GM18508 (cell line): ENCODE measurements around the gene CDT1.

Experiments
- ATAC-seq: cut with Tn5 transposase; IDR thresholded peaks from one replicate; pipeline ENCODE4 v1.9.1; 2021; ENCODE audit warnings: moderate number of reproducible peaks; ENCODE audit not compliant: insufficient read depth, unreplicated experiment

CDT1 gene

DNA sequence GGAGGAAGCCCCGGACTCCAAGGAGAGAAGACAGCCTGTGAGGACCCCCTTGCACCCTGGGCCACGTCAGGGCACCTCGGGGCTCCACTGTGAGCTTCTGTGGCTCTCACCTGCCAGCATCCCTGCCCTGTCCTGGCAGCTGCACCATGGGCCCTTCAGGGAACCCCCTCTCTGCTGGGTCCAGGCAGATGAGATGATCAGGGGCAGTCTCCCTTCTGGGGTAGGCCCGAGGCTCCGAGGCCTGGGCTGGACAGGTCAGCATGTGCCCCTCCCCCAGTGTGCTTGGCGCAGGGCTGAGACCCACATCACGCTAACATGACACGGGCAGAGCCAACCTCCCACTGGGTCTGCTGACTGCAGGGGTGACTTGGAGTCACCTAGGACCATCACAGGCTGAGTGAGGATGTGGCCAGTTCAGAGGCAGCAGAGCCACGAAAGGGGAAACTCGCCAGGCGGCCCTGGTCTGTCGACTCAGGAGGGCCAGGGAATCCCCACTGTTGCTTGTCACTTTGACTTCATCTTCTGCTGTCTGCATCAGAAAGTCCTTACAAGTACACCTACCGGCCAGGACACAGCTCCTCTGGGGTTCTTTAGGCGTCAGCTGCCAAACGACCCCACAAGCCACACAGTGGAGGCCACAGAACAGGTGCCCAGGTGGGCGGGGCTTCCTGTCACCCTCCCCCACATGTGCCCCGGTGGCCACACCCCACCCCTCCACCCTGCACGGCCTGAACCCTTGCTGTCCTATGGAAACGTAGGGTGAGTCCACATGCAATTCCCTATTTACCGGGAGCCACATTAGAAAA, 50.9 kb downstream of the CDT1 start:
- ATAC-seq, result no peak

DNA sequence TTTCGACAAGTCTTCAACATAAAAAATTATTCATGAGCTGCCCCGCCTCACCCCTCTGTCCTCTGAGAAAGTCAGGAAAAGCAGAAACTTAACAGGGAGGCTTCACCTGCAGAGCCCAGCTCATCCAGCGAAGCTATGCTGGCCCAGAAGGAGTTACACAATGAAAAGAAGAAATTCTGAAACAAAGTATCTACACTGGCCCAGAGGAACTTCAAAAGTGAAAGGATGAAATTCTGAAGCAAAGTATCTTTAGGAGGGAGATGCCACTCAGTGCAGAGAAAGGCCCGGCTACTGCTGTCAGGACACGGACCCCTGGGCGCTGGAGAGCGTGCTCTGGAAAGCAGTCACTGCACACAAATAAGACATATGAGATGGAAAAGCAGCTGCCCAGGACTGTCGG, 51.6 kb downstream of the CDT1 start:
- ATAC-seq, result no peak

DNA sequence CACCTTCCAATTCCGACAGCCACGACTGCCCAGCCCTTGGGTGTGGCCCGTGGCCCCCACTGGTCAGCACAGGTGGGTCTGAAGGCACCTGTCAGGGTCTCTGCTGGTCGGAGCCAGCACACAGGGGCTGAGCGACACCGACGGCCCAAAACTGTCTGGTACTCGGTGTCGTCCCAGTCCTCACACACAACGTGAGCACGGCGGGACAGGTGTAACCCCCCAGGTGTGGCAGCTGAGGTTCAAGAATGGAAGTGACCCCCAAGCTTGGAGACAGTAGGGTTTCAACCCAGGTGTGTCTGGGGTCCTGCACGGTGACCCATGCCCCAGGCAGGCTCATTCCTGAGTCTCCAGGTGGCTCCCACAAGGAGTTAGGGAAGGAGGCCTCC, 52.1 kb downstream of the CDT1 start:
- ATAC-seq, result no peak

DNA sequence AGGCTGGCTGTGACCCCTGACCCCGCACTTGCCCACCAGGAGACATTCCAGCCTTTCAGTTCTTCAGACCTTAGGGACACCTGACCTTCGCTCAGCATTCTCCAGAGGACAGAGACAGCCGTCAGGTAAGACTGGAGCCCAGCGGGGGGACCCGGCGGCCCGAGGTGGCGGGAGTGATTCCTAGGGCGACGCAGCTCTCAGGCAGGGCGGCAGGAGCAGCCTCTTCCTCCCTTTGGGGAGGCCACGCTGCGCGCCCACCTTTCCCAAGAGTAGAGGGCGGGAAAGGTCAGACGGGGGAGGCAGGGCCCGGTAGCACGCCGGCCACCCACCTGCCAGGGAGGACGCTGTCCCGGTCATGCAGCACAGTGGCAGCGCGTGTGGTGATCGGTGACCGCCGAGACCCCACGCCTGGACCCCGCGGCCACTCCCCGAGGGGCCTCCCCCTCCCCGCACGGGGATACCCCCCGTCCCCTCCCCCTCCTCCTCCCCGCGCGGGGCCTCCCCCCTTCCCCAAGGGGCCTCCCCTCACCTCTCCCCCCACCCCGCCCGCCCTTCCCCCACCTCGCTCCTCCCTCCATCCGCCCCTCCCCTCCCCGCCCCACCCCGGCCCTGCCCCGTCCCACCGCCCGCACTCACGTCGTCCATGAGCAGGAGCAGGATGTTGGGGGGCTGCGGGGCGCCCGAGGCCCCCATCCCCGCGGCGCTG, 52.7 kb downstream of the CDT1 start:
- no peak for ATAC-seq

DNA sequence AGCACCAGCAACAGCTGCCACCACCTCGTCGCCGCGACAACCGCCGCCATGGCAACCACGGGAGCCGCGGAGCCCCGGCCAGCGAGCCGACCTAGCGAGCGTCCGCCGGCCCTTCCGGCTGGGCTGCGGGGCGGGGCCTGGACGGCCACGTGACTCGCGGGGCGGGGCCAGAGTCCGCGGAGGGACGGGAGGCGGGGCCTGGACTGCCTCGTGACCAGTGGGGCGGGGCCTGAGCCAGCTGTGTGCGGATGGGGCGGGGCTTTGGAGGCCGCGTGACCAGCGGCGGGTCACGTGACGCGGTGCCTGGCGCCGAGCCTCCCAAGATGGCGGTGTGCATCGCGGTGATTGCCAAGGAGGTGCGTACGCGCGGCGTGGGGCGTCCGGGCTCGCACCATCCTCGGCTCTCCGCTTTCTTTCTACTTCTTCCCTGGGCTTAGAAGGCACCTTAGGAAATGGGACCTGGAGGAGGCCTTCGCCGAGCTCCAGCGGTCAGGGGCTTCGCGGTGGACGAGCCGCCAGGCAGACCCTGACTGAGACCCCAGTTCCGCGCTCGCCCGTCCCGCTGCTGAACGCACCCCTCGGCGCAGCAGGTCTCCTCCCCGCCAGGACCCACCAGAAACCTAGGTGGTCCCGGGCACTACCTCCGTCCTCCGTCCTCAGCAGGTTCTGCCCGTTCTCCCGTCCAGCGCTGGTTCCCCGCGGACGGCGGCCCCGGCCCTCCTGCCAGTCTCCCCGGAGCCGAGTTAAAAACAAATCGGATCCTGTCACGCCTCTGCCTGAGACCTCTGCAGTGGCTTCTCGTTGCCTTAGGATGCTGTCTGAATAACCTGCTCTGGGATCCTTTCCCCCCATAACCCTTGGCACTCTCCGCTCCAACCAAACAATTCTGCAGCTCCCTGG, 53.5 kb downstream of the CDT1 start, which contains the start of the genes GALNS and TRAPPC2L:
GALNS (minus strand) TSS at position 120 of the 900 bp plus-strand sequence; CDS start at position 50, 70 bp downstream.
TRAPPC2L (plus strand) TSS at position 300 of the 900 bp plus-strand sequence; CDS start at position 324, 24 bp downstream.
- ATAC-seq, result no peak

DNA sequence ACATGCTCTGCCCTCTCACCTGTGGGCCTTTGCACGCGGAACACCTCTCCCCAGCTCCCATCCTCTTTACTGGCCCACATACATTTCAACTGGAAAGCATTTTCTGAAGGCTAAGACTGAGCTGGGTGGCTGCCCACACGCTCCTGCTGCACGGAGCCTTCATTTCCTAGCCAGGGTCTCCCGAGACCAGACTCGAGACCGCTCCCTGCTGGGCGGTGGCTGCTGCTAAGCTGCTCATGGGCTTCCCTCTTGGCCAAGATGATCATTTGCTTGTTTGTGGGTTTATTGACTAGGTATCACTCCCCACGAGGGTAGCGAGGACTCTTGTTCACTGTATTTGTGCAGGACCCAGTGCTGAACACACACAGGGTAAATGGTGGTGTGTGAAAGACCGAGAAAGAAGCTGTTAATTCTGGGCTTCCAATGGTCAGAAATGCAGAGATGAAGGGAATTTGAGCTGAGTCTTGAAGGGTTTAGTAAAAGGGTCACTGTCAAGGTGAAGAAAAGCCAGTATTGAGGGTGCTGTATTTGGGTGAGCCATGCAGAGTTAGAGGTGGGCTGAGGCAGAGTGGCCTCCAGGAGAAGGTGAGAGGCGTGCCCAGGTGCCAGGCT, 54.2 kb downstream of the CDT1 start:
- ATAC-seq, result no peak
